Neutrophil (primary cell): ENCODE measurements around the gene FGFRL1.
"Not testable (repeated sequence)": the region's sequence is repeated elsewhere in the genome, so short reads cannot be mapped to it uniquely, and the experiment has no call there.

Experiments used
- H3K27ac ChIP-seq: fragments of 200-600 bp; sonication (generic); 2 replicates; pipeline ENCODE4 v1.5.1; 2016; ENCODE audit warnings: mild to moderate bottlenecking, moderate library complexity
- H3K27me3 ChIP-seq: fragments of 200-600 bp; sonication (generic); 2 replicates; pipeline ENCODE4 v1.6.0; 2016; ENCODE audit warnings: mild to moderate bottlenecking
- H3K36me3 ChIP-seq: fragments of 200-600 bp; sonication (generic); 2 replicates; pipeline ENCODE4 v1.5.1; 2017
- H3K4me1 ChIP-seq, 2 experiments: fragments of 200-600 bp in 1 of 2; sonication (generic) in 1 of 2; 1 replicate in 1 of 2; 2 replicates in 1 of 2; pipeline versions ENCODE4 v1.5.1 to v1.6.1; 2013 to 2016; ENCODE audit warnings: low read depth in 1 of 2, low read length in 1 of 2, mild to moderate bottlenecking in 1 of 2, moderate library complexity in 1 of 2; ENCODE audit not compliant: control insufficient read depth in 1 of 2, insufficient read depth in 1 of 2
- H3K4me3 ChIP-seq, 2 experiments: fragments of 200-600 bp in 1 of 2; sonication (generic) in 1 of 2; 1 replicate in 1 of 2; 2 replicates in 1 of 2; pipeline ENCODE4 v1.5.1; 2013 to 2016; ENCODE audit warnings: low read depth in 1 of 2, low read length in 1 of 2, mild to moderate bottlenecking in 1 of 2, moderate library complexity in 1 of 2
- H3K9me3 ChIP-seq: fragments of 200-600 bp; sonication (generic); 2 replicates; pipeline ENCODE4 v1.5.1; 2016
- CTCF ChIP-seq: fragments of 200-600 bp; sonication (generic); IDR thresholded peaks from 2 replicates; pipeline ENCODE4 v1.5.1; 2016; ENCODE audit warnings: antibody characterized with exemption

Gene FGFRL1

GRCh38 chr4:1043651-1044468, 32.4 kb downstream of the FGFRL1 start:
- TF ChIP-seq CTCF: no peak
- H3K27me3 ChIP-seq: peaks cover 56% of the 10 kb centered on the region
- no peaks in the 10 kb centered on the region for H3K4me1 ChIP-seq
- no peaks in the 10 kb centered on the region for H3K9me3 ChIP-seq
- H3K27ac ChIP-seq: no peak overlapping the region
- no peaks in the 10 kb centered on the region for H3K36me3 ChIP-seq
- H3K4me3 ChIP-seq: no peak overlapping the region

- H3K36me3 ChIP-seq: no peaks in the 10 kb centered on the region
- H3K4me3 ChIP-seq: no peak overlapping the region
- H3K4me1 ChIP-seq: no peaks in the 10 kb centered on the region
- peaks cover 58% of the 10 kb centered on the region for H3K27me3 ChIP-seq
- H3K27ac ChIP-seq: no peak overlapping the region
- H3K9me3 ChIP-seq: no peaks in the 10 kb centered on the region
- TF ChIP-seq CTCF: no peak
Observed at GRCh38 chr4:1044469-1045192, 33.2 kb downstream of the FGFRL1 start.

- H3K4me3 ChIP-seq: no peak overlapping the region
- no peak for TF ChIP-seq CTCF
- H3K36me3 ChIP-seq: no peaks in the 10 kb centered on the region
- no peak overlapping the region for H3K27ac ChIP-seq
- H3K4me1 ChIP-seq: no peaks in the 10 kb centered on the region
- no peaks in the 10 kb centered on the region for H3K9me3 ChIP-seq
- H3K27me3 ChIP-seq: peaks cover 58% of the 10 kb centered on the region
Observed at GRCh38 chr4:1045193-1045594, 33.8 kb downstream of the FGFRL1 start.

GRCh38 chr4:1045595-1046201, 34.3 kb downstream of the FGFRL1 start:
- no peaks in the 10 kb centered on the region for H3K9me3 ChIP-seq
- H3K27ac ChIP-seq: no peak overlapping the region
- no peak for TF ChIP-seq CTCF
- H3K27me3 ChIP-seq: peaks cover 60% of the 10 kb centered on the region
- no peak overlapping the region for H3K4me3 ChIP-seq
- H3K4me1 ChIP-seq: no peaks in the 10 kb centered on the region
- H3K36me3 ChIP-seq: no peaks in the 10 kb centered on the region

GRCh38 chr4:1046581-1047011, 35.2 kb downstream of the FGFRL1 start:
- H3K9me3 ChIP-seq, H3K4me1 ChIP-seq, H3K36me3 ChIP-seq, H3K4me3 ChIP-seq, H3K27ac ChIP-seq: not testable (repeated sequence)
- peaks cover 68% of the 10 kb centered on the region for H3K27me3 ChIP-seq
